Neuronal stem cell (in vitro differentiated cells): Measurements from ENCODE around the gene CLCN3.

ENCODE experiments used
- DNase-seq: peaks from one replicate; pipeline ENCODE4 v3.0.0-alpha.2; 2013; ENCODE audit warnings: low spot score
- H2AFZ ChIP-seq: one replicate; pipeline ENCODE4 v1.6.1; 2013; ENCODE audit warnings: mild to moderate bottlenecking, low read length, inconsistent platforms
- H2AK5ac ChIP-seq: 2 replicates; pipeline ENCODE4 v1.6.1; 2013; ENCODE audit warnings: low read depth, mild to moderate bottlenecking, inconsistent platforms, low read length, moderate library complexity, mixed read lengths
- H2BK120ac ChIP-seq: 2 replicates; pipeline ENCODE4 v1.6.1; 2013; ENCODE audit warnings: low read depth, mild to moderate bottlenecking, inconsistent platforms, low read length, moderate library complexity, mixed read lengths
- H2BK12ac ChIP-seq: one replicate; pipeline ENCODE4 v1.6.1; 2013; ENCODE audit warnings: low read length, inconsistent platforms
- H2BK15ac ChIP-seq: 2 replicates; pipeline ENCODE4 v1.6.1; 2013; ENCODE audit warnings: mild to moderate bottlenecking, low read length, inconsistent platforms, mixed read lengths
- H2BK5ac ChIP-seq: one replicate; pipeline ENCODE4 v1.6.1; 2013; ENCODE audit warnings: inconsistent platforms, mild to moderate bottlenecking, low read length, moderate library complexity
- H3K14ac ChIP-seq: one replicate; pipeline ENCODE4 v1.6.1; 2013; ENCODE audit warnings: low read length, inconsistent platforms
- H3K18ac ChIP-seq: 2 replicates; pipeline ENCODE4 v1.6.1; 2013; ENCODE audit warnings: low read length, inconsistent platforms
- H3K23ac ChIP-seq: 2 replicates; pipeline ENCODE4 v1.6.1; 2013; ENCODE audit warnings: low read depth, mild to moderate bottlenecking, mixed read lengths, low read length, inconsistent platforms; ENCODE audit not compliant: poor library complexity
- H3K27ac ChIP-seq: replicated peaks from 3 replicates; pipeline ENCODE4 v1.5.1; 2013; ENCODE audit warnings: low read length, inconsistent platforms
- H3K27me3 ChIP-seq, 3 experiments: 2 replicates each; pipeline ENCODE4 v1.6.1; 2013; ENCODE audit warnings: low read length in 3 of 3, mild to moderate bottlenecking in 2 of 3, inconsistent platforms in 1 of 3, low read depth in 1 of 3, mixed read lengths in 1 of 3, moderate library complexity in 1 of 3; ENCODE audit not compliant: control insufficient read depth in 3 of 3, insufficient read depth in 3 of 3
- H3K36me3 ChIP-seq, 2 donors: replicated peaks in 1 of 2; 2 replicates each; pipeline ENCODE4 v1.6.1; 2013; ENCODE audit warnings: low read length in 2 of 2; ENCODE audit not compliant: control insufficient read depth in 2 of 2, insufficient read depth in 2 of 2
- H3K4ac ChIP-seq: 2 replicates; pipeline ENCODE4 v1.6.1; 2013; ENCODE audit warnings: inconsistent platforms, mild to moderate bottlenecking, low read length, moderate library complexity
- H3K4me1 ChIP-seq, 2 donors: 1 replicate in 1 of 2; 2 replicates in 1 of 2; pipeline ENCODE4 v1.6.1; 2013; ENCODE audit warnings: low read length in 2 of 2, low read depth in 1 of 2; ENCODE audit not compliant: control insufficient read depth in 2 of 2, insufficient read depth in 1 of 2
- H3K4me2 ChIP-seq: one replicate; pipeline ENCODE4 v1.6.1; 2013; ENCODE audit warnings: mild to moderate bottlenecking, low read length, inconsistent platforms; ENCODE audit not compliant: insufficient read depth, poor library complexity, severe bottlenecking
- H3K4me3 ChIP-seq, 2 donors: 2 replicates each; pipeline ENCODE4 v1.5.1; 2013; ENCODE audit warnings: low read length in 2 of 2, mild to moderate bottlenecking in 2 of 2, inconsistent platforms in 1 of 2, moderate library complexity in 1 of 2
- H3K79me1 ChIP-seq: one replicate; pipeline ENCODE4 v1.6.1; 2013; ENCODE audit warnings: low read depth, mild to moderate bottlenecking, inconsistent platforms, low read length, moderate library complexity
- H3K9ac ChIP-seq: one replicate; pipeline ENCODE4 v1.6.1; 2013; ENCODE audit warnings: mild to moderate bottlenecking, low read depth, low read length, inconsistent platforms; ENCODE audit not compliant: poor library complexity
- H3K9me3 ChIP-seq, 2 donors: replicated peaks in 1 of 2; 2 replicates each; pipeline versions ENCODE3 to v1.6.1; 2013; ENCODE audit warnings: low read length in 2 of 2, mild to moderate bottlenecking in 2 of 2, inconsistent platforms in 1 of 2, low read depth in 1 of 2, mixed read lengths in 1 of 2, moderate library complexity in 1 of 2; ENCODE audit not compliant: control insufficient read depth in 2 of 2, insufficient read depth in 1 of 2
- H4K8ac ChIP-seq: one replicate; pipeline ENCODE4 v1.6.1; 2013; ENCODE audit warnings: low read depth, mild to moderate bottlenecking, inconsistent platforms, low read length, moderate library complexity
- H4K91ac ChIP-seq: one replicate; pipeline ENCODE4 v1.6.1; 2013; ENCODE audit warnings: low read length, low read depth, mild to moderate bottlenecking, inconsistent platforms; ENCODE audit not compliant: poor library complexity
- WGBS, 2 donors: extraction: QIAGEN DNeasy Blood & Tissue Kit; methylation state at CpG; one replicate each; pipeline ENCODE4 v1.1.7; 2013; ENCODE audit warnings: missing lambda C conversion rate in 2 of 2, mixed read lengths in 1 of 2; ENCODE audit not compliant: insufficient read length in 2 of 2, insufficient replicate concordance in 1 of 2; ENCODE audit errors: extremely low coverage in 2 of 2; 5-methylcytosine and 5-hydroxymethylcytosine counted together

The CLCN3 gene

DNA sequence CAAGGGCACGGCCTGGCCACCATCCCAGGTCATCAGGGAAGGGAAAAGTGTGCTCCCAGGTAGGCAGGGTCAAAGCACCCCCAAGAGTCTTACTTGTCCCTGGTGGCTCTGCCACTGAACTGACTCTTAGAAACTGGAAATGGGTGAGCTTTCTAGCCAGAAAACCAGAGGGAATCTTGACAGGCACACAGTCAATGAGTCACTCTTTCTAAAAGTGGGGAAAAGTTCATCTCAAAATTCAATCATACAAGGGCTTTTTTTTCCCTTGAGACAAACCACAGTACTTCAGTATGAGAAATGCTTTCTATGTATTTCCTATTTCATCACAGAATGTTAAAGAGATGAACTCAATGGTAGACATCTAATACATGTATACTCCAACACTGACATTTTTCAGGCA, 124.9 kb downstream of the CLCN3 start:
- no peak for DNase-seq
- Histone ChIP-seq H2BK5ac (no peak overlapping the region), H3K4me1 (no peaks in the 10 kb centered on the region), H2AK5ac (no peak overlapping the region), H3K4ac (no peak overlapping the region), H3K18ac (no peak overlapping the region), H3K27me3 (no peaks in the 10 kb centered on the region), H2BK15ac (no peak overlapping the region), H3K4me2 (no peak overlapping the region), H4K8ac (no peak overlapping the region), H4K91ac (no peak overlapping the region), H3K36me3 (peaks cover 8 to 75% of the 10 kb centered on the region in 2 donors), H3K9ac (no peak overlapping the region), H3K14ac (no peak overlapping the region), H2BK120ac (no peak overlapping the region), H3K27ac (no peak overlapping the region), H3K23ac (no peak overlapping the region), H3K9me3 (no peaks in the 10 kb centered on the region), H2AFZ (no peak overlapping the region), H3K79me1 (no peaks in the 10 kb centered on the region), H3K4me3 (no peak overlapping the region), H2BK12ac (no peak overlapping the region)
- no CpG with 5 or more reads among the region's 1 CpG for WGBS, 2 donors

DNA sequence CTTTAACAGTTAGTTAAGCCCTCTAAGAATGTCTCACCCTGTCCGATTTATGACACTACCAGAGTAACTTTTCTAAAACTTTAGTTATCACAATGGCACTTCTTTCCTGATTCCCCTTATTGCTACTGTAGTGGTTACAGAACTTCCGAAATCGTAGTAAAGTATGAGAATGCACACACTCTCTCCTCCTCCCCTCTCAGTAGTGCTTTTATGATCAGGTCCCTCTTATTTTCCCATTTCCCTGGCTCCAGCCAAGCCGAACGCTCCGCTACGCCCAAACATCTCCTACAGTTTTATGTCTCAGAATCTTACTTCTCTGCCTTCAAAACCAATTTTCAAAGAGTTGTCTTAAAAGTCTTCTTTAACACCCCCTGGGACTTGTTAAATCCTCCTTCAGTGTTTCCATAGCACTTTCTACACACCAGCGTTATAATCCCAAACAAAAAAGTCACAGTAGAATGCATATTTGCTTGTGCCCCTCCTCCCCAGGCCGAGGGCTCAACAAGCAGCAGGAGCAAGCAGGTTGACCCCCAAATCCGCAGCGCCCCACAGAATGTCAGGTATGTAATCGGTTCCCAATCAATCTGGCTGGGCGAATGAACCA, 136.7 kb downstream of the CLCN3 start:
- Histone ChIP-seq H3K36me3 (peaks cover 3 to 15% of the 10 kb centered on the region in 2 donors), H2BK120ac (no peak overlapping the region), H3K4me2 (peak overlapping the region; percentile 65), H3K27ac (peak overlapping the region; percentile 93), H2AK5ac (peak overlapping the region; percentile 47), H3K4ac (no peak overlapping the region), H3K23ac (no peak overlapping the region), H3K27me3 (no peaks in the 10 kb centered on the region), H4K91ac (no peak overlapping the region), H2BK12ac (no peak overlapping the region), H4K8ac (no peak overlapping the region), H3K79me1 (peaks cover 2% of the 10 kb centered on the region), H2BK15ac (peak overlapping the region; percentile 93), H2AFZ (peak overlapping the region; percentile 92), H3K9me3 (no peaks in the 10 kb centered on the region), H2BK5ac (no peak overlapping the region), H3K4me1 (peaks cover 0 to 2% of the 10 kb centered on the region in 2 donors), H3K18ac (peak overlapping the region; percentile 99), H3K9ac (peak overlapping the region; percentile 92), H3K4me3 (peak overlapping the region; percentile 81 to 89), H3K14ac (peak overlapping the region; percentile 14)
- no CpG with 5 or more reads among the region's 13 CpGs for WGBS, 2 donors
- no peak for DNase-seq

GRCh38 chr4:169757575-169758184, 137.3 kb downstream of the CLCN3 start, which contains the start of gene HPF1:
Gene HPF1, minus strand, starts transcription at chr4:169757944. Its CDS starts 67 bp downstream, at chr4:169757877.
- H3K27me3 ChIP-seq: no peaks in the 10 kb centered on the region
- H2AK5ac ChIP-seq: peak within 1 kb of the TSS; percentile 47
- peak within 1 kb of the TSS; percentile 14 for H3K14ac ChIP-seq
- peak within 1 kb of the TSS; percentile 93 for H2BK15ac ChIP-seq
- no peaks in the 10 kb centered on the region for H3K9me3 ChIP-seq
- peaks cover 0 to 2% of the 10 kb centered on the region in 2 donors for H3K4me1 ChIP-seq
- H3K36me3 ChIP-seq: peaks cover 3 to 9% of the 10 kb centered on the region in 2 donors
- H3K23ac ChIP-seq: peak within 1 kb of the TSS; percentile 80
- H3K4me3 ChIP-seq: peak within 1 kb of the TSS; percentile 81 to 89
- H3K18ac ChIP-seq: peak within 1 kb of the TSS; percentile 99
- peak within 1 kb of the TSS; percentile 93 for H3K27ac ChIP-seq
- H3K4me2 ChIP-seq: peak within 1 kb of the TSS; percentile 65
- no peak within 1 kb of the TSS for H3K4ac ChIP-seq
- no peak within 1 kb of the TSS for H2BK12ac ChIP-seq
- no CpG with 5 or more reads among the region's 46 CpGs for WGBS, 2 donors
- no peak within 1 kb of the TSS for H4K91ac ChIP-seq
- H4K8ac ChIP-seq: peak within 1 kb of the TSS; percentile 65
- no peak within 1 kb of the TSS for H2BK5ac ChIP-seq
- H2BK120ac ChIP-seq: no peak within 1 kb of the TSS
- H2AFZ ChIP-seq: peak within 1 kb of the TSS; percentile 92
- H3K9ac ChIP-seq: peak within 1 kb of the TSS; percentile 92
- peak; percentile 95 for DNase-seq
- H3K79me1 ChIP-seq: peaks cover 2% of the 10 kb centered on the region

DNA sequence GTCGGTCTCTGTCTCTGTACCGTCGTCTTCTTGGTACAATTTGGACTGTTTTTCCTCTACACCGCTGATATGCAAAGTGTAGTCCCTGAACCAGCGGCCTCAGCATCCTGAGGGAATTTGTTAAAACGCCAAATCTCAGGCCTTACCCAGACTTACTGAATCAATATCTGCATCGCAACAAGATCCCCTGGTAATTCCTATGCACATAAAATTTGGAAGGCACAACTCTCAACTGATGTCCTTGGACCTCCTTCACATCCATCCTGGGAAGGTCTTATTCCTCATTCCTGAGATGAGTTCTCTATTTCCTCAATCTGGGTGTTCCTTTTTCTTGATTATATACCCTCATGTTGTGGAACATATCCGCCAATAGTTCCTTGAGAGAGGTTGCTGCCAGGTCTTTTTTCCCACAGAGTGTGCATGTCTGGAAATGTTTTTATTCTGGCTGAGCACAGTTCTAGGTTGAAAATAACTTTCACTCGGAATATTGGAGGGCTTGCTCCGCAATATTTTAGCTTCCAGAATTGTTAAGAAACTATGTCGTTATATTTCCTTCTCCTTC, 138.1 kb downstream of the CLCN3 start:
- Histone ChIP-seq H2BK15ac (no peak overlapping the region), H2BK12ac (no peak overlapping the region), H3K9me3 (no peaks in the 10 kb centered on the region), H3K9ac (no peak overlapping the region), H3K23ac (no peak overlapping the region), H2BK5ac (no peak overlapping the region), H2AK5ac (no peak overlapping the region), H3K4ac (no peak overlapping the region), H4K8ac (no peak overlapping the region), H2BK120ac (no peak overlapping the region), H3K27me3 (no peaks in the 10 kb centered on the region), H3K4me1 (peaks cover 0 to 2% of the 10 kb centered on the region in 2 donors), H4K91ac (no peak overlapping the region), H3K4me3 (no peak overlapping the region), H3K14ac (no peak overlapping the region), H3K27ac (no peak overlapping the region), H3K18ac (no peak overlapping the region), H3K4me2 (no peak overlapping the region), H3K36me3 (peaks cover 0 to 2% of the 10 kb centered on the region in 2 donors), H2AFZ (peak overlapping the region; percentile 92), H3K79me1 (peaks cover 2% of the 10 kb centered on the region)
- no CpG with 5 or more reads among the region's 11 CpGs for WGBS, 2 donors
- DNase-seq: no peak
